Daoy (cell line): Measurements from ENCODE around the gene CLDN16. TPM values are rescaled to one million over a fixed set of nuclear protein-coding genes. Genes with fewer than 3 reads are reported as not detected.

Source experiments
- DNase-seq: peaks from one replicate; pipeline ENCODE4 v3.0.0-alpha.2; 2015; ENCODE audit warnings: low read depth
- total RNA-seq: library from RNA; depleted of rRNA; stranded (reverse); fragments of >200 nt; shearing (Covaris generic); gene quantifications from 2 replicates; pipeline ENCODE4 v1.2.3, GENCODE V29; 2014; rRNA removed

The CLDN16 gene
- 0.21 and 0.74 TPM in 2 replicates for total RNA-seq

GRCh38 chr3:190387578-190388213 is at the start of gene CLDN16:
CLDN16 (plus strand) TSS chr3:190388163; CDS start chr3:190388330, 167 bp downstream.
- DNase-seq = no peak

GRCh38 chr3:190338717-190339116 is 49.2 kb upstream of the CLDN16 start:
- DNase-seq = peak; percentile 57

- peak; percentile 28 for DNase-seq
Observed at GRCh38 chr3:190339130-190339529, 48.8 kb upstream of the CLDN16 start.

GRCh38 chr3:190340071-190340470 is 47.9 kb upstream of the CLDN16 start:
- no peak for DNase-seq

GRCh38 chr3:190345027-190345821 is 42.7 kb upstream of the CLDN16 start:
- DNase-seq = peak; percentile 89

- peak; percentile 21 for DNase-seq
Observed at GRCh38 chr3:190345878-190346277, 42.1 kb upstream of the CLDN16 start.

- DNase-seq = peak; percentile 22
Observed at GRCh38 chr3:190346541-190346940, 41.4 kb upstream of the CLDN16 start.

GRCh38 chr3:190352861-190353457 is 35.0 kb upstream of the CLDN16 start:
- no peak for DNase-seq

GRCh38 chr3:190356246-190356645 is 31.7 kb upstream of the CLDN16 start:
- no peak for DNase-seq

GRCh38 chr3:190357468-190357867 is 30.5 kb upstream of the CLDN16 start:
- no peak for DNase-seq

GRCh38 chr3:190359813-190360212 is 28.1 kb upstream of the CLDN16 start:
- no peak for DNase-seq

- DNase-seq = no peak
Observed at GRCh38 chr3:190360228-190360627, 27.7 kb upstream of the CLDN16 start.

GRCh38 chr3:190361791-190362190 is 26.2 kb upstream of the CLDN16 start:
- no peak for DNase-seq

GRCh38 chr3:190362258-190362657 is 25.7 kb upstream of the CLDN16 start:
- DNase-seq = no peak

GRCh38 chr3:190366133-190366532 is 21.8 kb upstream of the CLDN16 start:
- DNase-seq = peak; percentile 55

GRCh38 chr3:190368881-190369280 is 19.1 kb upstream of the CLDN16 start:
- DNase-seq = no peak

- DNase-seq = no peak
Observed at GRCh38 chr3:190369668-190370295, 18.2 kb upstream of the CLDN16 start.

GRCh38 chr3:190370369-190370768 is 17.6 kb upstream of the CLDN16 start:
- DNase-seq = no peak

GRCh38 chr3:190371152-190371551 is 16.8 kb upstream of the CLDN16 start:
- DNase-seq = no peak

GRCh38 chr3:190375246-190375645 is 12.7 kb upstream of the CLDN16 start:
- no peak for DNase-seq

GRCh38 chr3:190375671-190376070 is 12.3 kb upstream of the CLDN16 start:
- no peak for DNase-seq

- peak; percentile 38 for DNase-seq
Observed at GRCh38 chr3:190378240-190378891, 9.6 kb upstream of the CLDN16 start.
